B cell (primary cell): ENCODE measurements around the gene AKAP11. TPM values are rescaled to one million over a fixed set of nuclear protein-coding genes. Genes with fewer than 3 reads are reported as not detected.

Experiments used
- ATAC-seq: fragments of 200-7000 bp; cut with Tn5 transposase; one replicate; pipeline ENCODE4 v1.10.0; 2021; ENCODE audit warnings: low read depth, mild to moderate bottlenecking, moderate number of reproducible peaks, moderate library complexity
- CTCF ChIA-PET: fragments of 350-600 bp; sonication (Branson Sonifier 250); formaldehyde crosslinking; loops from one replicate; lab custom pipeline; 2021; ENCODE audit warnings: antibody characterized with exemption, inconsistent platforms; lab: Charles Lee
- POLR2A ChIA-PET: fragments of 350-600 bp; sonication (Branson Sonifier 250); formaldehyde crosslinking; loops from one replicate; lab custom pipeline; 2021; ENCODE audit warnings: antibody characterized with exemption; lab: Charles Lee
- DNase-seq: peaks from one replicate; pipeline ENCODE4 v3.0.0; 2013
- H2AFZ ChIP-seq: 2 replicates; pipeline ENCODE4 v1.6.1; 2012; ENCODE audit warnings: mild to moderate bottlenecking, low read depth, low read length; ENCODE audit not compliant: insufficient read depth, poor library complexity, severe bottlenecking
- H3K27ac ChIP-seq, 2 donors: 1 replicate in 1 of 2; 2 replicates in 1 of 2; pipeline ENCODE4 v1.5.1; 2012 to 2013; ENCODE audit warnings: low read length in 2 of 2, mild to moderate bottlenecking in 2 of 2, moderate library complexity in 1 of 2
- H3K27me3 ChIP-seq, 4 experiments: fragments of 200-600 bp in 1 of 4; sonication (generic) in 1 of 4; replicated peaks in 1 of 4; 1 replicate in 2 of 4; 2 replicates in 2 of 4; pipeline versions ENCODE4 v1.6.1 to v1.7.0; 2013 to 2016; ENCODE audit warnings: low read length in 3 of 4, mild to moderate bottlenecking in 2 of 4, mixed read lengths in 1 of 4, moderate library complexity in 1 of 4; ENCODE audit not compliant: insufficient read depth in 4 of 4, control insufficient read depth in 3 of 4; ENCODE audit errors: control extremely low read depth in 1 of 4
- H3K36me3 ChIP-seq, 2 experiments: replicated peaks in 1 of 2; 1 replicate in 1 of 2; 2 replicates in 1 of 2; pipeline versions ENCODE4 v1.6.1 to v1.7.1; 2013; ENCODE audit warnings: low read length in 1 of 2; ENCODE audit not compliant: insufficient read depth in 2 of 2, control insufficient read depth in 1 of 2; ENCODE audit errors: control extremely low read depth in 1 of 2, extremely low read depth in 1 of 2
- H3K4me1 ChIP-seq, 2 donors: fragments of 200-600 bp in 1 of 2; sonication (generic) in 1 of 2; 1 replicate in 1 of 2; 2 replicates in 1 of 2; pipeline versions ENCODE4 v1.5.1 to v1.6.1; 2013 to 2017; ENCODE audit warnings: low read length in 2 of 2; ENCODE audit not compliant: control insufficient read depth in 2 of 2, insufficient read depth in 2 of 2
- H3K4me2 ChIP-seq: replicated peaks from 2 replicates; pipeline ENCODE3; 2012; ENCODE audit warnings: mild to moderate bottlenecking, low read depth, low read length; ENCODE audit not compliant: poor library complexity, severe bottlenecking
- H3K4me3 ChIP-seq, 5 experiments: fragments of 200-600 bp in 1 of 5; sonication (generic) in 1 of 5; 1 replicate in 3 of 5; 2 replicates in 2 of 5; pipeline versions ENCODE4 v1.5.1 to v1.7.0; 2011 to 2016; ENCODE audit warnings: low read length in 4 of 5, mild to moderate bottlenecking in 4 of 5, low read depth in 2 of 5, control low read depth in 1 of 5, moderate library complexity in 1 of 5; ENCODE audit not compliant: insufficient read depth in 1 of 5; ENCODE audit errors: control extremely low read depth in 1 of 5, extremely low read depth in 1 of 5
- H3K79me2 ChIP-seq: fragments of 200-600 bp; sonication (generic); one replicate; pipeline ENCODE4 v1.6.0; 2016; ENCODE audit warnings: low read length; ENCODE audit not compliant: control insufficient read depth, insufficient read depth
- H3K9ac ChIP-seq: fragments of 200-600 bp; sonication (generic); 2 replicates; pipeline ENCODE4 v1.6.1; 2017; ENCODE audit warnings: mild to moderate bottlenecking, low read length, moderate library complexity
- H3K9me3 ChIP-seq, 3 donors: one replicate each; pipeline versions ENCODE4 v1.6.1 to v1.7.1; 2013; ENCODE audit warnings: low read length in 2 of 3; ENCODE audit not compliant: control insufficient read depth in 2 of 3, insufficient read depth in 1 of 3; ENCODE audit errors: control extremely low read depth in 1 of 3
- H4K20me1 ChIP-seq: 2 replicates; pipeline ENCODE4 v1.6.0; 2012; ENCODE audit warnings: mild to moderate bottlenecking, low read length; ENCODE audit not compliant: insufficient read depth, control insufficient read depth, poor library complexity, severe bottlenecking
- H3K27ac Mint-ChIP-seq: one replicate; pipeline ENCODE4 v1.8.0; 2021; ENCODE audit warnings: mixed read lengths
- H3K27me3 Mint-ChIP-seq: one replicate; pipeline ENCODE4 v1.8.0; 2021; ENCODE audit warnings: mixed read lengths
- H3K4me1 Mint-ChIP-seq: one replicate; pipeline ENCODE4 v1.8.0; 2021; ENCODE audit warnings: mixed read lengths
- H3K4me3 Mint-ChIP-seq: one replicate; pipeline ENCODE4 v1.8.0; 2021; ENCODE audit warnings: mixed read lengths
- H3K9me3 Mint-ChIP-seq: one replicate; pipeline ENCODE4 v1.8.0; 2022; ENCODE audit warnings: mixed read lengths; ENCODE audit not compliant: insufficient read depth
- EZH2 ChIP-seq: IDR thresholded peaks from 2 replicates; pipeline ENCODE4 v1.6.1; 2012; ENCODE audit warnings: borderline replicate concordance, low read depth, mild to moderate bottlenecking, moderate library complexity, low read length; ENCODE audit not compliant: insufficient read depth, poor library complexity, severe bottlenecking
- intact Hi-C: fragments of 100-400 bp; cut with micrococcal nuclease; formaldehyde crosslinking; loops from one replicate; pipeline ENCODE4 v1.10.0; 2022
- polyA plus RNA-seq: library from polyadenylated mRNA; depleted of rRNA; stranded (reverse); fragments of >200 nt; gene quantifications from 2 replicates; pipeline ENCODE4 v1.2.3, GENCODE V29; 2012
- total RNA-seq, 2 donors: library from RNA; stranded (reverse); fragments of 120-200 nt in 1 of 2; gene quantifications; 1 replicate in 1 of 2; 2 replicates in 1 of 2; pipeline versions ENCODE4 v1.2.3 to v1.2.4, GENCODE V29; 2013 to 2022
- TF ChIP-seq, protein P1 (sequence below): fragments of 200-600 bp; IDR thresholded peaks from one replicate; pipeline ENCODE4 v1.8.0; 2022; ENCODE audit warnings: antibody characterized with exemption, mild to moderate bottlenecking

The AKAP11 gene
- total and polyA plus RNA-seq, 2 donors (not counting 1 experiment from before 2014, with no cell fraction given), result 10.2 to 42.9 TPM

DNA sequence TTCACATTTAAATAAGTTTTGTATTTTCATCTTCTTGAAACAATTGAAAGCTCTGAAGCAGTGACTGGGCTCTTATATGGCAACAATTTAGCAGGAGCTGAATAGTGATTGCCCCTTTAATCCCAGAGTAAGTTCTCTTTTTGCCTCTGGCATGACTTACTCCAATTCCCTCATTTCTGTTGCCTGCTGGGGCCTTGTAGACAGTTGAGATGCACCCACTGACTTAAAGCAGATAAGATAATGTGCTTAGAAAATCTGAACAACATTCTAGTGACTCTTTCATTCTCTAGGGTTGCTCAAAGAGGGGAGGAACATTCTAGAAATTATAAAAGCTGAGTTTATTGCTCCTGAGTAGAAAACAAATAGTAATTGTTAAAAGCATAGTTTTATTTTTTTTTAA, 52.8 kb downstream of the AKAP11 start:
- Histone ChIP-seq H3K4me3 (no peak overlapping the region), H3K36me3 (peaks cover 0 to 3% of the 10 kb centered on the region in 2 experiments), H3K9me3 (no peaks in the 10 kb centered on the region), H4K20me1 (no peaks in the 10 kb centered on the region), H3K4me2 (no peak overlapping the region), H3K27me3 (no peaks in the 10 kb centered on the region), H3K9ac (no peak overlapping the region), H2AFZ (no peak overlapping the region), H3K79me2 (no peaks in the 10 kb centered on the region), H3K4me1 (peaks cover 9 to 12% of the 10 kb centered on the region in 2 donors), H3K27ac (no peak overlapping the region)
- H3K27ac Mint-ChIP-seq, result no peak overlapping the region
- H3K4me1 Mint-ChIP-seq, result peaks cover 11% of the 10 kb centered on the region
- ChIA-PET CTCF (no interaction called here), POLR2A (no interaction called here)
- no peak overlapping the region for H3K4me3 Mint-ChIP-seq
- DNase-seq (no peak), ATAC-seq (no peak)
- intact Hi-C loops, result no loop called here
- H3K9me3 Mint-ChIP-seq, result no peaks in the 10 kb centered on the region
- H3K27me3 Mint-ChIP-seq, result no peaks in the 10 kb centered on the region
- TF ChIP-seq, protein P1, sequence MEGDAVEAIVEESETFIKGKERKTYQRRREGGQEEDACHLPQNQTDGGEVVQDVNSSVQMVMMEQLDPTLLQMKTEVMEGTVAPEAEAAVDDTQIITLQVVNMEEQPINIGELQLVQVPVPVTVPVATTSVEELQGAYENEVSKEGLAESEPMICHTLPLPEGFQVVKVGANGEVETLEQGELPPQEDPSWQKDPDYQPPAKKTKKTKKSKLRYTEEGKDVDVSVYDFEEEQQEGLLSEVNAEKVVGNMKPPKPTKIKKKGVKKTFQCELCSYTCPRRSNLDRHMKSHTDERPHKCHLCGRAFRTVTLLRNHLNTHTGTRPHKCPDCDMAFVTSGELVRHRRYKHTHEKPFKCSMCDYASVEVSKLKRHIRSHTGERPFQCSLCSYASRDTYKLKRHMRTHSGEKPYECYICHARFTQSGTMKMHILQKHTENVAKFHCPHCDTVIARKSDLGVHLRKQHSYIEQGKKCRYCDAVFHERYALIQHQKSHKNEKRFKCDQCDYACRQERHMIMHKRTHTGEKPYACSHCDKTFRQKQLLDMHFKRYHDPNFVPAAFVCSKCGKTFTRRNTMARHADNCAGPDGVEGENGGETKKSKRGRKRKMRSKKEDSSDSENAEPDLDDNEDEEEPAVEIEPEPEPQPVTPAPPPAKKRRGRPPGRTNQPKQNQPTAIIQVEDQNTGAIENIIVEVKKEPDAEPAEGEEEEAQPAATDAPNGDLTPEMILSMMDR, result no peak

DNA sequence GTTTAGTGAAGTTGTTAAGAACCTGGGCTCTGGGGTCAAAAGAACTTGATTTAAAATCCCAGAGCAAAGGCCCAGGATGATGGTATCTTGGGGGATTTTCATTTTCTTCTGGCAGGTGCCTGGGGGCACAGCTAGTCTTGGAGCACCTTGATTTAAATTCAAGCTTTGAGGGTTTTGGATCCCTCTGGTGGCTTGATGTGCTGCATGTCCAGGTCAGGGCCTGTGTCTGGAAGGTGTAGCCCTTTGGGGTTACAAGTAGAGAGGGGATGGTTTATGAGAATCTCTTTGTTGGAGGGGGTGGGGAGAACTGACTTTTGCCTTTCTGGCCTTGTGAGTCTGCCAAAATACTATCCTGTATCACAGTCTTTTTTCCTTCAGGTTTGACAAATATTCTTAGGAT, 55.8 kb downstream of the AKAP11 start:
- ChIA-PET CTCF (no interaction called here), POLR2A (no interaction called here)
- Histone ChIP-seq H3K9ac (no peak overlapping the region), H3K79me2 (no peaks in the 10 kb centered on the region), H2AFZ (no peak overlapping the region), H3K4me3 (no peak overlapping the region), H3K9me3 (no peaks in the 10 kb centered on the region), H3K27me3 (no peaks in the 10 kb centered on the region), H3K4me2 (no peak overlapping the region), H3K36me3 (no peaks in the 10 kb centered on the region), H3K4me1 (peaks cover 11 to 12% of the 10 kb centered on the region in 2 donors), H4K20me1 (no peaks in the 10 kb centered on the region), H3K27ac (no peak overlapping the region)
- no peaks in the 10 kb centered on the region for H3K9me3 Mint-ChIP-seq
- no peak for ATAC-seq
- H3K4me1 Mint-ChIP-seq, result peaks cover 16% of the 10 kb centered on the region
- no peak for DNase-seq
- H3K27me3 Mint-ChIP-seq, result no peaks in the 10 kb centered on the region
- no peak for TF ChIP-seq EZH2
- TF ChIP-seq, protein P1, result no peak
- intact Hi-C loops, result no loop called here
- H3K4me3 Mint-ChIP-seq, result no peak overlapping the region
- no peak overlapping the region for H3K27ac Mint-ChIP-seq
